ENCODE results near the gene CAV2. TPM values are rescaled to one million over a fixed set of nuclear protein-coding genes. Genes with fewer than 3 reads are reported as not detected.

The CAV2 gene
- total RNA-seq, 6 experiments from 2014 or later: 12.5 to 51.0 (median 36.0) TPM

DNA sequence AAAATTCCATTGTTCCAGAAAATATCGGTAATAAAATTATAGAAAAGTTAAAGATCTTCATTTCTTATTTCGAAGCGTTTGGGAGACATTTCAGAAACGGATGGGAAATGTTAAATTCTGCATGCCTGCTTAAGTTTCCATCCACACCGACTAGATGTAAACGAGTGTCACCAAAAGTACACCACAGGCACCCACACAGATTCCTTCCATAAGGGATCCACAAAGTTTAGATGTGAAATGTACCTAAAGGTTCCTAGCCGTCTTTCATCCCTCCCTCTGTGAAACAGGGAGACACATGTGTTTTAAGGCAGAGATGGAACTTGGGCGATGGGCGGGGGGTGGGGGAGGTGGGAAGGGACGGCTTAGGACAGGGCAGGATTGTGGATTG lies 24.7 kb downstream of the CAV2 start:
- ATAC-seq (no peak), DNase-seq (no peak)
- Histone ChIP-seq H3K27me3 (no peaks in the 10 kb centered on the region), H3K9me3 (no peaks in the 10 kb centered on the region), H3K27ac (no peak overlapping the region), H3K36me3 (no peaks in the 10 kb centered on the region), H3K4me1 (peaks cover 0 to 12% (median 0%) of the 10 kb centered on the region in 4 donors), H3K4me3 (peak overlapping the region in 1 of 3 donors; percentile 55)
- 28% methylated on average over 10 of the region's 10 CpGs for WGBS (ENCODE audit: insufficient coverage, low coverage, low lambda C conversion rate, missing lambda C conversion rate)
- TF ChIP-seq, protein P1, sequence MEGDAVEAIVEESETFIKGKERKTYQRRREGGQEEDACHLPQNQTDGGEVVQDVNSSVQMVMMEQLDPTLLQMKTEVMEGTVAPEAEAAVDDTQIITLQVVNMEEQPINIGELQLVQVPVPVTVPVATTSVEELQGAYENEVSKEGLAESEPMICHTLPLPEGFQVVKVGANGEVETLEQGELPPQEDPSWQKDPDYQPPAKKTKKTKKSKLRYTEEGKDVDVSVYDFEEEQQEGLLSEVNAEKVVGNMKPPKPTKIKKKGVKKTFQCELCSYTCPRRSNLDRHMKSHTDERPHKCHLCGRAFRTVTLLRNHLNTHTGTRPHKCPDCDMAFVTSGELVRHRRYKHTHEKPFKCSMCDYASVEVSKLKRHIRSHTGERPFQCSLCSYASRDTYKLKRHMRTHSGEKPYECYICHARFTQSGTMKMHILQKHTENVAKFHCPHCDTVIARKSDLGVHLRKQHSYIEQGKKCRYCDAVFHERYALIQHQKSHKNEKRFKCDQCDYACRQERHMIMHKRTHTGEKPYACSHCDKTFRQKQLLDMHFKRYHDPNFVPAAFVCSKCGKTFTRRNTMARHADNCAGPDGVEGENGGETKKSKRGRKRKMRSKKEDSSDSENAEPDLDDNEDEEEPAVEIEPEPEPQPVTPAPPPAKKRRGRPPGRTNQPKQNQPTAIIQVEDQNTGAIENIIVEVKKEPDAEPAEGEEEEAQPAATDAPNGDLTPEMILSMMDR (IDR thresholded peaks at IDR 0.05): no peak
- TF ChIP-seq POLR2A (IDR thresholded peaks at IDR 0.05): no peak
- intact Hi-C loops (cut with DNase I): loop anchor here (10.0 kb wide), 2 partner anchors 259 to 269 kb away; no protein-coding TSS in a partner anchor

DNA sequence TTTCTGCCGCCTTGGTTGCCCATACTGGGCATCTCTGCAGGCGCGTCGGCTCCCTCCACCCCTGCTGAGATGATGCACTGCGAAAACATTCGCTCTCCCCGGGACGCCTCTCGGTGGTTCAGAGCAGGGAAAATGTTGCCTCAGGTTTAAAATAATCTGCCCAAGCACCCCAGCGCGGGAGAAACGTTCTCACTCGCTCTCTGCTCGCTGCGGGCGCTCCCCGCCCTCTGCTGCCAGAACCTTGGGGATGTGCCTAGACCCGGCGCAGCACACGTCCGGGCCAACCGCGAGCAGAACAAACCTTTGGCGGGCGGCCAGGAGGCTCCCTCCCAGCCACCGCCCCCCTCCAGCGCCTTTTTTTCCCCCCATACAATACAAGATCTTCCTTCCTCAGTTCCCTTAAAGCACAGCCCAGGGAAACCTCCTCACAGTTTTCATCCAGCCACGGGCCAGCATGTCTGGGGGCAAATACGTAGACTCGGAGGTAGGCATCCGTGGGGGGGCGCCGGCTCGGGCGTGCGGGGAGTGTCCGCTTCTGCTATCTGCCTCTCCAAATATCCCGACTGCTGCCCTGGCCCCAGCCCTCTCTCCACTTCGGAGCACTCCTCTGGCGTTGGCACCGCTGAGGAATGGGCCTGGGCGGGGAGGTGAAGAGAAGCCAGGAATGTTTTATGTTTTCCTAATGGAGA lies 25.2 kb downstream of the CAV2 start, which contains the start of gene CAV1:
Gene CAV1, plus strand, starts transcription at position 428 of the 689 bp plus-strand sequence. Its CDS starts 27 bp downstream, at position 455.
- H3K36me3 ChIP-seq: no peaks in the 10 kb centered on the region
- 0% methylated on average over 21 of the region's 42 CpGs for WGBS (ENCODE audit: insufficient coverage, low coverage, low lambda C conversion rate, missing lambda C conversion rate)
- peak within 1 kb of the TSS; percentile 42 to 67 (median 55) for H3K4me3 ChIP-seq
- ATAC-seq (peak; percentile 71 to 79 (median 76)), DNase-seq (peak; percentile 77 to 82 (median 78))
- intact Hi-C loops (cut with DNase I): loop anchor here (10.0 kb wide), 2 partner anchors 260 to 270 kb away; no protein-coding TSS in a partner anchor
- H3K4me1 ChIP-seq: peaks cover 0 to 12% (median 0%) of the 10 kb centered on the region in 4 donors
- H3K9me3 ChIP-seq: no peaks in the 10 kb centered on the region
- H3K27me3 ChIP-seq: no peaks in the 10 kb centered on the region
- peak within 1 kb of the TSS; percentile 39 to 69 (median 58) for H3K27ac ChIP-seq
- no peak for TF ChIP-seq POLR2A (IDR thresholded peaks at IDR 0.05)
- TF ChIP-seq, protein P1 (IDR thresholded peaks at IDR 0.05): peak in 1 of 4 donors; percentile 11

DNA sequence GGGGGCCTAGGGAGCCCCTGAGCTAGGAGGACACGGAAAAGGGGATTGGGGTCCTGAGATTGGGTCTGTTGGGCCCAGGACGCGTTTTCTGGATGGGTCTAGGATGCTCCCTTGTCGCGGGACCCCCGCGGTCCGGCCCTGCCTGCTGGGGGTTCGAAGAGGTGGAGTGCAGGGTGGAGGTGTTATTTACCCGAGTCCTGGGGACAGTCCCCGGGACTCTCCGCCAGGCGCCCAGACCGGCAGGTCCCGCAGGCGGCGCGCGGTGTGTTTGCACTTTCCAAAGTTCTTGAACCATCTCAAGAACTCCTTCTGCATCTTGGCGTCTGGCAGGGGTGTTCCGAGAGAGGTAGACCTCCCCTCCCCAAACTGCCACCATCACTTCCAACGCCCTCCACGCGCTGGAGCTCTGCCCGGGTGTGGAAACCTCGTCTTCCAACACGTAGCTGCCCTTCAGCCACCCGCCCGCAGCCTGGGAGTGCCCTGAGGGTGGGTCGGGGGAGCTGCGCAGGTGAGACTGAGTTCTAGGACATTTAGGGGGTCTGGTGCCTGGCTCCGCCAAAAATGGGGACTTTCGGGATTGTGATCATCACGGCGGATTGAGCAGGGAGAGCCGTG lies 25.9 kb downstream of the CAV2 start:
- DNase-seq (peak; percentile 56 to 63 (median 62)), ATAC-seq (peak; percentile 58 to 69 (median 68))
- peak overlapping the region; percentile 42 to 67 (median 55) for H3K4me3 ChIP-seq
- H3K36me3 ChIP-seq: no peaks in the 10 kb centered on the region
- WGBS (ENCODE audit: insufficient coverage, low coverage, low lambda C conversion rate, missing lambda C conversion rate): under 1% methylated on average over 20 of the region's 36 CpGs
- no peaks in the 10 kb centered on the region for H3K9me3 ChIP-seq
- peaks cover 0 to 12% (median 0%) of the 10 kb centered on the region in 4 donors for H3K4me1 ChIP-seq
- peak overlapping the region; percentile 39 to 69 (median 58) for H3K27ac ChIP-seq
- intact Hi-C loops (cut with DNase I): loop anchor here (10.0 kb wide), 2 partner anchors 261 to 271 kb away; no protein-coding TSS in a partner anchor
- no peak for TF ChIP-seq POLR2A (IDR thresholded peaks at IDR 0.05)
- TF ChIP-seq, protein P1 (IDR thresholded peaks at IDR 0.05): no peak
- H3K27me3 ChIP-seq: no peaks in the 10 kb centered on the region

DNA sequence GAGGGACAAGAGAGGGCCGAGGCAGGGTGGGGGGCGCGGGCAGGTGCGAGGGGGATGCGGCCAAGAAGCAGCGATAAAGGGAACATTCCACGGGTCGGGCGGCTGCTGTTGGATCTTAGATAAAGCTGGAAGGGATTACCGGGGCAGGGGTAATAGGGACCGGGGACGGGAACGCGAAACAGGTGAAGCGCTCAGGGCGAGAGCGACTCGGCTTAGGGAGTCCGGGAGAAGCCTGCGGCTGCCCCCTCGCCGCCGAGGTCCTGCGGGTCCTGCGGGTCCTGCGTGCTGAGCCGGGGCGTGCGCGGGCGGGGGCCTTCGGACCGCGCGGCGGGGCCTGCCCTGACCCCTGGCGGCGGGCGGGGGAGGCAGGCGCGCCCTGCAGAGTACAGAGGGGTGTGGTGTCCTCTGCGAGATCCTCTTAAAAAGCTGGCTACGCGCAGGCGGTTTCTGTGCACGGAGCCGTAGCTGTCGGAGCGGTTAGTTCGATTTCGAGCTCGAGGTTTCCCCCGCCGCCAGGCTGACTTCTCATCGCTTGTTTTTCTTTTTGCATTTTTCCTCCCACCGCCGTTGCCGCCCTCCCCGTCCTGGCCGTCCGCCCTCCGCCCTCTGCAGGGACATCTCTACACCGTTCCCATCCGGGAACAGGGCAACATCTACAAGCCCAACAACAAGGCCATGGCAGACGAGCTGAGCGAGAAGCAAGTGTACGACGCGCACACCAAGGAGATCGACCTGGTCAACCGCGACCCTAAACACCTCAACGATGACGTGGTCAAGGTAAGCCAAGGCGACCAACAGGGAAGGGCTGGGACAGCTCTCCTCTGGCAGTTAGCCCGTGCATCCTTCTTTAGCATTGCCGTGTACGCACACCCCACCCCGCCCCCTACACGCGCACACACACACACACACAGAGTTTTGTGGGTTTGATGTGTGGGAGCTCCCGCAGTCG lies 26.6 kb downstream of the CAV2 start:
- Histone ChIP-seq H3K9me3 (no peaks in the 10 kb centered on the region), H3K4me1 (peaks cover 0 to 12% (median 0%) of the 10 kb centered on the region in 4 donors), H3K4me3 (peak overlapping the region; percentile 42 to 67 (median 55)), H3K27ac (peak overlapping the region; percentile 39 to 69 (median 58)), H3K36me3 (no peaks in the 10 kb centered on the region), H3K27me3 (no peaks in the 10 kb centered on the region)
- intact Hi-C loops (cut with DNase I): loop anchor here (10.0 kb wide), 2 partner anchors 261 to 271 kb away; no protein-coding TSS in a partner anchor
- TF ChIP-seq POLR2A (IDR thresholded peaks at IDR 0.05): no peak
- TF ChIP-seq, protein P1 (IDR thresholded peaks at IDR 0.05): peak; percentile 87 to 89 (median 88)
- DNase-seq: peak; percentile 78 to 82 (median 79)
- under 1% methylated on average over 21 of the region's 83 CpGs for whole genome bisulfite sequencing (ENCODE audit: insufficient coverage, low coverage, low lambda C conversion rate, missing lambda C conversion rate)
- peak; percentile 85 to 93 (median 90) for ATAC-seq

All from right lobe of liver (tissue), 6 donors.